GM19351 (cell line): ENCODE data around the gene HMGN4.
"Not testable (repeated sequence)": the region's sequence is repeated elsewhere in the genome, so short reads cannot be mapped to it uniquely, and the experiment has no call there.

Experiments used
- ATAC-seq: cut with Tn5 transposase; IDR thresholded peaks from one replicate; pipeline ENCODE4 v1.9.1; 2021; ENCODE audit warnings: mild to moderate bottlenecking, moderate library complexity; ENCODE audit not compliant: unreplicated experiment

The HMGN4 gene

DNA sequence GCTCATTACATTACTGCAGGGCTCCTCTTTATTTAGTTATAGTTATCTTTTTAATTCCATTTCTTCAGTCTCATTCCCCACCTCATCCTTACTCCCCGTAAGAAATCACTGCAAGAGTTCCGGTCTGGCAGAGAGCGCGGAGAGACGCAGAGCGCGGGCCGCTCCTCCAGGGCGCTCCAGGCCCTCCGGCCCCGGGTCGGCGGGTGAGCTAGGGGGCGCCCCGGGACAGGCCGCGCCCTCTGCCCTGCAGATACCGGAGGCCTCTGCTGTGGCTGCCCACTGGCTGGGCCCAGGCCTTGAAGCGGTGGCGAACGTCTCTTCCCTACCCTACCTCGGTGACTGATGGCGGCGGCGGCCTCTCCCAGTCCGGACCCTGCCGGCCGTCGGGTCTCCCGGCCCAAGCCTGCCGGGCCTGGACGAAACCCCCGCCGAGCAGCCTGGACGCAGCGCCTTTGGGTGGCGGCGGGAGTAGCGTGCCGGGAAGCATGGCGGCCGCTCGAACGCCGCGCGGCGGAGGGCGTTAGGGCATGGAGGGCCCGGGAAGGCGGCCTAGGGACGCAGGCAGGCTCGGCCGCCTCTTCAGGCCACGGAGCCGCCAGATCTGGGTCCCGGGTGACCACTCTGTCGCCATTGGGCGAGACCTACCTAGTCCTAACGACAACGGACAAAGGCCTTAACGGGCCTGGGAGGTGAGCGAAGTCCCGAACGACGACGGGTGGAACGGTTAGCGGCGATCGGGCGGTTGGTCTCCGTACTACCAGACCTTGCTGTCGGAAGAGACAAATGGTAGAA, 16.4 kb upstream of the HMGN4 start:
- ATAC-seq = peak; percentile 74

GRCh38 chr6:26522486-26523228, 15.5 kb upstream of the HMGN4 start:
- not testable (repeated sequence) for ATAC-seq

- ATAC-seq = not testable (repeated sequence)
Observed at GRCh38 chr6:26524314-26524713, 13.9 kb upstream of the HMGN4 start.

DNA sequence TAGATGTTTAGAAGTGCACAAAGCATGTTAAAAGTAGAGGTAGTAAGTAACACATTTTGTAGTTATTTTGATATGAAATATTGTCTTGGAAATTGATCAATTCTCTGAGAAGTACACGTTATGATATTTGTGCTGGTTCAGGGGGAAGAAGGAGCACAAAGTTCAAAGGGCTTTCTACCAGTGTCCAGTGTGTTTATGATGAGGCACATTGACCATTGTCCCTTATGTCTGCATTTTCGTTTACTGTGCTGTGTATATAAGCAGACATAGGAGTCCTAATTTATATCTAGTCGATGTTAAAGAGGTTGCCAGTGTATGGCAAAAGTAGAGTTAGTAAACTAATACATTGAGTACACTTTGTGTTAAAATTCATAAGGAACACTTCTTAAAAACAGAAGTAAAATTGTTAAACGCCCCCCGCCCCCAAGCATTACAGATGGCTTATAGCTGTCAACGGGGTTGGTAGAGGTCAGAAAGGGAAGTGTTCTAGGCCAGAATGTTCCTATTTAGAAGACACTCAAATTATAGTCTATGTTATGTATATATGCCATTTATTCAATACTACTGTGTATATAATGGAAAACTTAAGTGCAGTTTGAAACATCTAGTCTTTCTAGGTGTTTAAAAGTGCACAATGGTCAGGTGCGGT, 13.3 kb upstream of the HMGN4 start:
- ATAC-seq = no peak

DNA sequence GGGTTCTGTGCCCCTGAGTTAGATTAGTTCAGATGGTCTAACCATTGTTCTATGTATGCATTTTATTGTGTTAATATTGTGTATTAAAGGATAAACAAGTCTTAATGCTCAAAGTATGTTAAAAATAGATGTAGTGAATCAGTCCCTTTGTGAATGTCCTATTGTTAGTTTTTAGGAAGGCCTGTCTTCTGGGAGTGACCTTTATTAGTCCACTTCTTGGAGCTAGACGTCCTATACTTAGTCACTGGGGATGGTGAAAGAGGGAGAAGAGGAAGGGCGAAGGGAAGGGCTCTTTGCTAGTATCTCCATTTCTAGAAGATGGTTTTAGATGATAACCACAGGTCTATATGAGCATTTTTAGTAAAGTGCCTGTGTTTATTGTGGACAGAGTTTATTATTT, 12.3 kb upstream of the HMGN4 start:
- no peak for ATAC-seq

DNA sequence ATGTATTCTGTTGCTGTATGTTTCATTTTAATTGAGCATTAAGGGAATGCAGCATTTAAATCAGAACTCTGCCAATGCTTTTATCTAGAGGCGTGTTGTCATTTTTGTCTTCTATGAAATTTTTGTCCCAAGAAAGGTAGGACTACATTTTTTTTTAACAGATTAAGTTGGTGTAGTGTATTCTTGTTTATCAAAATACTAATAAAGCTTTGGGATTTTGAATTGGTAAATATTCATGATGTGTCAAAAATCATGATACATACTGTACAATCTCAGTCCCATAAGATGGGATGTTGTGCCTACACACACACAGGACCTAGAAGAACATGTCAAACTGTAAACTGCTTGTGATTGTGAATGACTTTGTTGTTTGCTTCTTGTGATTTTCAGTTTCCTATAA, 11.2 kb upstream of the HMGN4 start:
- no peak for ATAC-seq

DNA sequence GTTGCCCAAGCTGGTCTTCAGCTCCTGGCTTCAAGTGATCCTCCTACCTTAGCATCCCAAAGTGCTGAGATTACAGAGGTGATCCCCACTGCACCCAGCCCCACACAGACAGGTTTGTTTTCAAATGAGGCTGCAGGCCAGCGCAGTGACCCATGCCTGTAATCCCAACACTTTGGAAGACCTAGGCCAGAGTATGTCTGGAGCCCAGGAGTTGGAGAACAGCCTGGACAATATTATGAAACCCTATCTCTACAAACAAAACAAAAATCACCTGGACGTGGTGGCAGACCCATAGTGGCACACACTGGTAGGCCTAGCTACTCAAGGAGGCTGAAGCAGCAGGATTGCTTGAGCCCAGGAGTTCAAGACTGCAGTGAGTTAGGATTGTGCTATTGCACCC, 8.0 kb upstream of the HMGN4 start:
- ATAC-seq = no peak

DNA sequence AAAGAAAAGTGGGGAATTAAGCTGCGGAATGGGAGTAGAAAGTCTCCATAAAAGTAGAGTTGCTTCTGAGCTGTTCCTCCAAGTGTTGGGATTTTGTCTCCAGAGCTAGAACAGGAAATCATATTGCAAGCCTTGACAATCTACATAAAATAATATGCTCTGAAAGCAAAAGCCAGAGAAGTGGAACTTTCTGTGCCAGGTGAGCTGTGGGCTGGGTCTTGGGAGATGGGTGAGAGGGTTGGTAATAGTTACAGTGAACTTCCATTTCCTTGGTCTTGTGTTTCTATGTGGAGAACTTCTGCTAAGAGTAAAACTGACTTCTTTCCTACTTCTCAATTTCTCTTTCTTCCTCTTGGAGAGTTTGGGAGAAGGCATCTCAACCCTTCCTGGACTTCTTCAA, 6.3 kb upstream of the HMGN4 start:
- ATAC-seq = no peak

- peak; percentile 39 for ATAC-seq
Observed at GRCh38 chr6:26532699-26533531, 5.3 kb upstream of the HMGN4 start.

- no peak for ATAC-seq
Observed at GRCh38 chr6:26533532-26533931, 4.6 kb upstream of the HMGN4 start.

GRCh38 chr6:26534681-26535465, 3.3 kb upstream of the HMGN4 start:
- ATAC-seq = no peak

DNA sequence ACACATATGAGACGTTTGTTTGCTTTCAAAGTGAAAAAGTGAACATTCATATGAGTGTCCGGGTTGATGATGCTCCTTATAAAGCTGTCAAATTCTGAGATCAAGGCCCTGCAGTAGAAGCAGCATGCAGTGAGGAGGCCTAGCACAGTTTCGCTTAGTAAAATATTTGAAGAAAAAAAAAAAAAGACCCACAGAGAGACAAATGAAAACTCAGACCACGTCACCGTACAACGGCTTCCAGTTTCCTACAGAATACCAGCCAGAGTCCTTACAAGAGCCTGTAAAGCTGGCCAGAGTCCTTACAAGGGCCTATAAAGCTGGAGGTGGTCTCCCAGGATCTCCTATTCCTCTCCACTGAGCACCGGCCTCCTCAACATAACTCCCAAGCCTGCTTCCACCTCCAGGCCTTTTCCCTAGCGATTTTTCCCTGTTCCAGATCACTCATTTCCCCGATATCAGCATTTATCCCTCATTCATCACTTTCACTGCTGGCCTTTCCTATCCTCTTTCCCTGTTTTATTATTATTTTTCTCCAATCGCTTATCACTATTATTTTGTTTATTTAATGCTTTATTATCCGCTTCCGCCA, 1.5 kb upstream of the HMGN4 start:
- no peak for ATAC-seq

DNA sequence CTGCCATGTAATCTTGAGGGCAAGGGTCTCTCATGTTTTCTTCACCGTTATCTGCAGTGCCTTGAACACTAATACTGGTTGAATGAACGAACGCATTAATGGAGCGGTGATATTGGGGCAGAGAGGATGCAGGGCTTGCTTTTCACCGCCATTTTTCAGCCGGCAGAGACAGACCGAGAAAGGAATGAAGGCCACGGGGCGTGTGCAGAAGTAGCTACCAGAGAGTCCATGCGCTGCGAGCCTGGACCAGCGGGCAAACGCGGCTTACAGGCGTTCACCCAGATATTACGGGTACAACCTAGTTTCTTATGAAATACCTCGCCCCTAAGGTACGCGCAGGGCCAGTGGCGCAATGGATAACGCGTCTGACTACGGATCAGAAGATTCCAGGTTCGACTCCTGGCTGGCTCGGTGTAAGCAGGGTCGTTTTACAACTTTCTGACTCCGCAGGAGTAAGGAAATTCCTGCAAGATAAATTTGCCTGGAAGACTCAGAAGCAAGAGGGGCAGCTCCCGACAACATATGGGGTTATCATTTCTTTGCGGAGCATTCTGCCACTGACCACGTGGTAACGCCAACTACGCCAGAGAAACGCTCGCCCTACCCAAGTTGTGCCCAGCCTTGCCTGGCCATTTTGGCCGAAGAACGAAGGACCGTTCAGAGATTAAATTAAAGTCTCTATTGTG, 863 bp upstream of the HMGN4 start:
- peak; percentile 37 for ATAC-seq

DNA sequence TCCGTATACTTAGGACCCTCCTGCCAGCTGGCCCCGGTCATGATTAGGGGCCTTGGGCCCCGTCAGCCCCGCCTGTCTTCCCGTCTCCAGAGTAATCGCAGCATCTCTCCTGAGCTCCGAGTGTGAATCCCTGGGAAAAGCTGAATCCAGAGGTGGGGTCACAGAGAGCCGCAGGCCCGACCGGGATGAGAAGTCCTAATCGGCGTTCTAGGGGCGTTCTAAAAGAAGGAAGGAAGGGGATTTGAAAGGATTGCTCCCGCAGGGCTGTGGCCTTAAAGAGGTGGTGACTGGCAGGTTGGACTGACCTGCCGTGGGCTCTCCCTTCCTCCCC, 371 bp downstream of the HMGN4 start:
- no peak for ATAC-seq

DNA sequence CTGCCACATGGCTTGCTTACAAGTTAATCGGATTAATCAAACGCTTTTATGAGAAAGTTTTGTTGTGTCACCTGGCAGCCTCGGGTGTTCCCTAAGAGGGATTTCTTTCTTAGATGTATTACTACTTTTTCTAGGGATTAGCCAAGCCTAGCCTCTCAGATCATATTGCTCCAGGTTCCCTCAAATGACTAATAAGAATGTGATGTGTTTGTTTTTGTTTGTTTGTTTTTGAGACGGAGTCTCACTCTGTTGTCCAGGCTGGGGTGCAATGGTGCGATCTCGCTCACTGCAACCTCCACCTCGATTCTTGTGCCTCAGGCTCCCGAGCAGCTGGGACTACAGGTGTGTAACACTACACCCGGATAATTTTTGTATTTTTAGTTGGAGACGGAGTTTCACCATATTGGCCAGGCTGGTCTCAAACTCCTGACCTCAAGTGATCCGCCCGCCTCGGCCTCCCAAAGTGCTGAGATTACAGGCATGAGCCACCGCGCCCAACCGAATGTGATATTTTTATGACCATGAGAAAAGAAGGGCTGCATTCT, 977 bp downstream of the HMGN4 start:
- ATAC-seq = no peak

- no peak for ATAC-seq
Observed at GRCh38 chr6:26541579-26541978, 3.4 kb downstream of the HMGN4 start.

GRCh38 chr6:26543953-26544352, 5.8 kb downstream of the HMGN4 start:
- no peak for ATAC-seq

DNA sequence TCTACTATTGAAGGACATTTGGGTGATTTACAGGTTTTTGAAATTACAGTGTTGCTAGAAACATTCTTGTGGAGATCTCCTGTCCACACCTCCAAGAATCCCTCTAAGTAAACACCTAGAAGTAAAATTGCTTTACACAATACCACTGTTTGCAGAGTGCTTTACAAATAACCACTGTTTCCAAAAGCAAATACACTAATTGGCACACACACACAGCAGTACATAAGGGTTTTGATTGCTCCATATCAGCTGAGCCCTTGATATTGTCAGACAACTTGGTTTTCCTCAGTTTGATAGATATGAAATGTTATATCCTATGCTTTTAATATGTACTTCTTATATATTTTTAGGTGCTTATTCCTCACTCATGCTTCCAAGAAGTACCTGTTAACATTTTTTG, 6.3 kb downstream of the HMGN4 start:
- no peak for ATAC-seq

GRCh38 chr6:26545627-26546026, 7.5 kb downstream of the HMGN4 start:
- ATAC-seq = no peak
